HepG2 (cell line): ENCODE measurements around the gene ATP13A2. TPM values are rescaled to one million over a fixed set of nuclear protein-coding genes. Genes with fewer than 3 reads are reported as not detected.

Experiments used
- MLXIP ChIP-seq: sonication (generic); formaldehyde crosslinking; IDR thresholded peaks from 2 replicates; pipeline ENCODE4 v1.9.0; 2021; ENCODE audit warnings: missing genetic modification reagents, borderline replicate concordance
- NFE2L2 ChIP-seq: fragments of 150-350 bp; IDR thresholded peaks from 2 replicates; pipeline ENCODE4 v1.6.1; 2014; ENCODE audit warnings: low read length
- NFIC ChIP-seq: IDR thresholded peaks from 2 replicates; pipeline ENCODE4 v1.6.1; 2012; ENCODE audit warnings: mild to moderate bottlenecking, low read length, inconsistent platforms
- RAD21 ChIP-seq: fragments of 450-650 bp; formaldehyde crosslinking; IDR thresholded peaks from 2 replicates; pipeline ENCODE4 v1.5.0; 2020; ENCODE audit warnings: mild to moderate bottlenecking
- SALL2 ChIP-seq: sonication (generic); formaldehyde crosslinking; IDR thresholded peaks from 2 replicates; pipeline ENCODE4 v1.8.1; 2023; ENCODE audit warnings: mild to moderate bottlenecking, missing genetic modification reagents, inconsistent platforms
- SNAPC4 ChIP-seq: sonication (generic); formaldehyde crosslinking; IDR thresholded peaks from 2 replicates; pipeline ENCODE4 v1.4.0; 2020; ENCODE audit warnings: mild to moderate bottlenecking, missing genetic modification reagents
- SP140L ChIP-seq: sonication (generic); formaldehyde crosslinking; IDR thresholded peaks from 2 replicates; pipeline ENCODE4 v1.4.0; 2020; ENCODE audit warnings: missing genetic modification reagents, borderline replicate concordance
- SRSF9 ChIP-seq: fragments of 200-400 bp; formaldehyde crosslinking; IDR thresholded peaks from 2 replicates; pipeline ENCODE4 v1.6.1; 2018; ENCODE audit warnings: borderline replicate concordance, mild to moderate bottlenecking, low read depth, low read length; ENCODE audit not compliant: insufficient read depth, poor library complexity, severe bottlenecking
- STAG1 ChIP-seq: sonication (generic); formaldehyde crosslinking; IDR thresholded peaks from 2 replicates; pipeline ENCODE4 v1.4.0; 2020; ENCODE audit warnings: missing genetic modification reagents
- TFDP1 ChIP-seq: IDR thresholded peaks from 2 replicates; pipeline ENCODE4 v1.6.1; 2016; ENCODE audit warnings: missing compliant biosample characterization, missing genetic modification reagents, borderline replicate concordance
- ZNF232 ChIP-seq: sonication (generic); formaldehyde crosslinking; IDR thresholded peaks from 2 replicates; pipeline ENCODE4 v1.4.0; 2020; ENCODE audit warnings: missing genetic modification reagents, borderline replicate concordance
- ZNF280D ChIP-seq: sonication (generic); formaldehyde crosslinking; IDR thresholded peaks from 2 replicates; pipeline ENCODE4 v1.5.1; 2020; ENCODE audit warnings: mild to moderate bottlenecking, missing genetic modification reagents
- ZNF343 ChIP-seq: sonication (generic); formaldehyde crosslinking; IDR thresholded peaks from 2 replicates; pipeline ENCODE4 v1.4.0; 2020; ENCODE audit warnings: mild to moderate bottlenecking, missing genetic modification reagents
- ZNF503 ChIP-seq: sonication (generic); formaldehyde crosslinking; IDR thresholded peaks from 2 replicates; pipeline ENCODE4 v1.4.0; 2020; ENCODE audit warnings: missing genetic modification reagents
- ZNF7 ChIP-seq: IDR thresholded peaks from 2 replicates; pipeline ENCODE4 v1.6.1; 2016; ENCODE audit warnings: missing biosample characterization, missing genetic modification reagents
- polyA plus RNA-seq, 8 experiments: library from polyadenylated mRNA; depleted of rRNA in 3 of 8; stranded (reverse) in 7 of 8; unstranded in 1 of 8; fragments of >200 nt; fragmentation: Illumina TruSeq in 4 of 8; extraction: Trizol in 4 of 8; gene quantifications; 2 replicates each; pipeline versions ENCODE4 v1.2.1 to v1.2.3, GENCODE V29; 2011 to 2016; ENCODE audit warnings: low read depth in 4 of 8, missing spikeins in 1 of 8, mixed read lengths in 1 of 8; ENCODE audit not compliant: insufficient read depth in 1 of 8
- total RNA-seq, 5 experiments: library from RNA; depleted of rRNA; stranded (reverse); fragments of >200 nt; fragmentation: Illumina TruSeq; extraction: Trizol; gene quantifications; 2 replicates each; pipeline ENCODE4 v1.2.3, GENCODE V29; 2016; ENCODE audit warnings: low read depth in 1 of 5

Gene ATP13A2
- total and polyA plus RNA-seq, 2 of the 13 experiments (the other 11 are each of a cell fraction or from before 2014, with no cell fraction given): 13.2 to 16.2 TPM

- TF ChIP-seq SNAPC4 (CRISPR knock-in tag) (no peak), STAG1 (peak; percentile 73), NFE2L2 (no peak), MLXIP (CRISPR knock-in tag) (no peak), SALL2 (CRISPR knock-in tag) (no peak), ZNF503 (no peak), ZNF232 (no peak), ZNF7 (CRISPR knock-in tag) (no peak), SRSF9 (no peak), RAD21 (CRISPR knock-in tag) (peak; percentile 26; the same call in 1 of the 2 replicates), ZNF280D (CRISPR knock-in tag) (no peak), TFDP1 (no peak), ZNF343 (CRISPR knock-in tag) (no peak), SP140L (CRISPR knock-in tag) (no peak), NFIC (no peak)
Measured at GRCh38 chr1:17045634-17046333, 34.1 kb upstream of the ATP13A2 start (continued).
